ENCODE data around the gene IQUB. TPM values are rescaled to one million over a fixed set of nuclear protein-coding genes. Genes with fewer than 3 reads are reported as not detected.

Gene IQUB
- total and polyA plus RNA-seq, 2 donors (not counting 1 experiment from before 2014, with no cell fraction given): 0.09 to 0.83 TPM

DNA sequence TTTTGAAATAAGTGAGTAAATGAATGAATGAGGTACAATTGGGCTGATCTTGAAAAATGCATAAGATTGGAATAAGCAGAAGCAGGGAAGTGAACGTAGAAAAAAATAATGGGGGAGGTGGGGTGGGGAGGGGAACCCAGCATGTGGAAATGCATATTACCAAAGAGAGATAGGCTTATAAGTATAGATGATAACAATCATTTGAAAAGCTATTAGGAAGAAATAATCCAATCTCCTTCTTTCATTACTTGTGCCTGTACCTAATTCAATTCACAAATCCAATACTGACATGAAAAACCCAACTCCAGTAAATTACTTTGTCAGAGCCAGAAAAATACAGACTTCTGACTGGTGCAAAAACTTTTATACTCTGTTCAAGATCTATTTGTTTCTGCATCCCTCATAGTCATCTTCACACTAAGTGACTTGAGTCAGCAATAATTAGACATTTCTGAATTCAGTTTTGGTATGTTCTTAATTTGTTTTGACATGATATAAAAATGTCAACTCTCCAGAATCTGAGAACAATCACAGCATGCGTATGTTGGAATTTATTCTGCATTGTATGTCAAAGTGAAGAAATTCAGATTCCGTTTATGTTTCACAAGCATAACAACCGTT, 99.2 kb downstream of the IQUB start:
- no peak overlapping the region for H3K9ac ChIP-seq (ENCODE audit: insufficient read depth, low read length)
- H3K9me3 ChIP-seq (ENCODE audit: control insufficient read depth, insufficient read depth, low read depth, low read length): no peaks in the 10 kb centered on the region
- H2AFZ ChIP-seq (ENCODE audit: low read length): no peak overlapping the region
- H4K20me1 ChIP-seq (ENCODE audit: control insufficient read depth, extremely low read depth, insufficient read depth, low read length): no peaks in the 10 kb centered on the region
- no peak overlapping the region for H3K27ac ChIP-seq (ENCODE audit: insufficient read depth, low read length)
- H3K36me3 ChIP-seq (ENCODE audit: control insufficient read depth, insufficient read depth, low read length): no peaks in the 10 kb centered on the region
- H3K4me3 ChIP-seq (replicated peaks in 1 of 4; ENCODE audit: control extremely low read depth in 1 of 4, insufficient read depth in 1 of 4, low read depth in 3 of 4, low read length in 4 of 4): no peak overlapping the region
- no peak overlapping the region for H3K4me2 ChIP-seq (ENCODE audit: extremely low read depth, insufficient read depth, low read length)
- TF ChIP-seq CTCF (conservative IDR thresholded peaks at IDR 0.05 in 1 of 2, IDR thresholded peaks at IDR 0.05 in 1 of 2; ENCODE audit: low read depth in 1 of 2, low read length in 2 of 2) (no peak), EZH2 (IDR thresholded peaks at IDR 0.05; ENCODE audit: low read length, missing control alignments) (no peak)
- H3K27me3 ChIP-seq (ENCODE audit: control insufficient read depth, insufficient read depth, low read length): no peaks in the 10 kb centered on the region
- H3K4me1 ChIP-seq (ENCODE audit: control insufficient read depth, extremely low read depth, insufficient read depth, low read length): no peaks in the 10 kb centered on the region
- DNase-seq (ENCODE audit: low read depth in 2 of 2): no peak
- H3K79me2 ChIP-seq (ENCODE audit: control insufficient read depth, insufficient read depth, low read length): no peaks in the 10 kb centered on the region

DNA sequence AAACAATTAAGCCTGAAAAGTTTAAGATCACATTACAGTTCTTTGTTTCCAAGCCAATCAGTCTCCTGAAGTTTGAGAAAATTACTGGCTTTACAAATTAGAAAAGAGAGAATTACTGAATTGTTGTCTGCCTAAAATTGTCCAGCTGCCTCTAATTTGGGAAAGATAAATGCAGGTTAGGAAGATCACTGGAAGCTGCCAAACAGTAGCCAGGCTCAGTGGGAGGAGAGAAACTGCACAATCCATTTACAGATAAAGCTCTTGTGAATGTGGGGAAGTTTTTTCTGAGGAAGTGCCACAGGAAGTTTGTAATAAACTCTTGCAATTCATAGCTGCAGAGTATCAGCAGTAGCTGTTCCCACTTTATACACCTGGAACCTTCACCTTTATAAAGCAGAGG, 100.7 kb downstream of the IQUB start:
- no peaks in the 10 kb centered on the region for H4K20me1 ChIP-seq (ENCODE audit: control insufficient read depth, extremely low read depth, insufficient read depth, low read length)
- no peak for DNase-seq (ENCODE audit: low read depth in 2 of 2)
- H2AFZ ChIP-seq (ENCODE audit: low read length): no peak overlapping the region
- no peaks in the 10 kb centered on the region for H3K27me3 ChIP-seq (ENCODE audit: control insufficient read depth, insufficient read depth, low read length)
- no peak overlapping the region for H3K4me3 ChIP-seq (replicated peaks in 1 of 4; ENCODE audit: control extremely low read depth in 1 of 4, insufficient read depth in 1 of 4, low read depth in 3 of 4, low read length in 4 of 4)
- H3K9me3 ChIP-seq (ENCODE audit: control insufficient read depth, insufficient read depth, low read depth, low read length): no peaks in the 10 kb centered on the region
- no peaks in the 10 kb centered on the region for H3K36me3 ChIP-seq (ENCODE audit: control insufficient read depth, insufficient read depth, low read length)
- no peak overlapping the region for H3K9ac ChIP-seq (ENCODE audit: insufficient read depth, low read length)
- H3K27ac ChIP-seq (ENCODE audit: insufficient read depth, low read length): no peak overlapping the region
- no peaks in the 10 kb centered on the region for H3K4me1 ChIP-seq (ENCODE audit: control insufficient read depth, extremely low read depth, insufficient read depth, low read length)
- no peaks in the 10 kb centered on the region for H3K79me2 ChIP-seq (ENCODE audit: control insufficient read depth, insufficient read depth, low read length)
- no peak overlapping the region for H3K4me2 ChIP-seq (ENCODE audit: extremely low read depth, insufficient read depth, low read length)
- TF ChIP-seq EZH2 (IDR thresholded peaks at IDR 0.05; ENCODE audit: low read length, missing control alignments): no peak

DNA sequence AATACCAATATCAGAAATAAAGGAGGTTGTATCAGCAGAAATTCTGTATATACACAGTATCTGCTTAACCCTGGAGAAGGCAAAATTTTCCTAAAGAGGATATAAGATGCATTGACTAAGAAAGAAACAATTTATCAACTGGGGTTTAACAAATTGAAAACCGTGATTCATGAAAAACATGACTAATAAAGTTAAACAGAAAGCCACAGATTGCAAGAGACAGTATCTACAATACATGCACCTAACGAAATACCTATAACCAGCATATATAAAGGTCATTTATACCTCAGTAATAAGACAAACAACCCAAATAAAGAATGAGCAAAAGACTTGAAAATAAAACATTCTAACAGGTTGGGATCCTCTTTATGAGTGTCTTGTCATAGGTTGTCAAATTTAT, 101.8 kb downstream of the IQUB start:
- H2AFZ ChIP-seq (ENCODE audit: low read length): no peak overlapping the region
- H3K27me3 ChIP-seq (ENCODE audit: control insufficient read depth, insufficient read depth, low read length): no peaks in the 10 kb centered on the region
- no peaks in the 10 kb centered on the region for H3K79me2 ChIP-seq (ENCODE audit: control insufficient read depth, insufficient read depth, low read length)
- no peak overlapping the region for H3K4me2 ChIP-seq (ENCODE audit: extremely low read depth, insufficient read depth, low read length)
- no peaks in the 10 kb centered on the region for H4K20me1 ChIP-seq (ENCODE audit: control insufficient read depth, extremely low read depth, insufficient read depth, low read length)
- H3K4me3 ChIP-seq (replicated peaks in 1 of 4; ENCODE audit: control extremely low read depth in 1 of 4, insufficient read depth in 1 of 4, low read depth in 3 of 4, low read length in 4 of 4): no peak overlapping the region
- H3K9me3 ChIP-seq (ENCODE audit: control insufficient read depth, insufficient read depth, low read depth, low read length): no peaks in the 10 kb centered on the region
- no peak overlapping the region for H3K9ac ChIP-seq (ENCODE audit: insufficient read depth, low read length)
- H3K36me3 ChIP-seq (ENCODE audit: control insufficient read depth, insufficient read depth, low read length): no peaks in the 10 kb centered on the region
- H3K27ac ChIP-seq (ENCODE audit: insufficient read depth, low read length): no peak overlapping the region
- no peak for DNase-seq (ENCODE audit: low read depth in 2 of 2)
- H3K4me1 ChIP-seq (ENCODE audit: control insufficient read depth, extremely low read depth, insufficient read depth, low read length): no peaks in the 10 kb centered on the region
- TF ChIP-seq CTCF (conservative IDR thresholded peaks at IDR 0.05 in 1 of 2, IDR thresholded peaks at IDR 0.05 in 1 of 2; ENCODE audit: low read depth in 1 of 2, low read length in 2 of 2) (no peak), EZH2 (IDR thresholded peaks at IDR 0.05; ENCODE audit: low read length, missing control alignments) (no peak)
